B cell (primary cell): ENCODE measurements around the gene C5orf34.

Experiments
- EZH2 ChIP-seq: IDR thresholded peaks from 2 replicates; pipeline ENCODE4 v1.6.1; 2012; ENCODE audit warnings: borderline replicate concordance, low read depth, mild to moderate bottlenecking, moderate library complexity, low read length; ENCODE audit not compliant: insufficient read depth, poor library complexity, severe bottlenecking
- TF ChIP-seq, protein P1 (sequence below): fragments of 200-600 bp; IDR thresholded peaks from one replicate; pipeline ENCODE4 v1.8.0; 2022; ENCODE audit warnings: antibody characterized with exemption, mild to moderate bottlenecking

DNA sequence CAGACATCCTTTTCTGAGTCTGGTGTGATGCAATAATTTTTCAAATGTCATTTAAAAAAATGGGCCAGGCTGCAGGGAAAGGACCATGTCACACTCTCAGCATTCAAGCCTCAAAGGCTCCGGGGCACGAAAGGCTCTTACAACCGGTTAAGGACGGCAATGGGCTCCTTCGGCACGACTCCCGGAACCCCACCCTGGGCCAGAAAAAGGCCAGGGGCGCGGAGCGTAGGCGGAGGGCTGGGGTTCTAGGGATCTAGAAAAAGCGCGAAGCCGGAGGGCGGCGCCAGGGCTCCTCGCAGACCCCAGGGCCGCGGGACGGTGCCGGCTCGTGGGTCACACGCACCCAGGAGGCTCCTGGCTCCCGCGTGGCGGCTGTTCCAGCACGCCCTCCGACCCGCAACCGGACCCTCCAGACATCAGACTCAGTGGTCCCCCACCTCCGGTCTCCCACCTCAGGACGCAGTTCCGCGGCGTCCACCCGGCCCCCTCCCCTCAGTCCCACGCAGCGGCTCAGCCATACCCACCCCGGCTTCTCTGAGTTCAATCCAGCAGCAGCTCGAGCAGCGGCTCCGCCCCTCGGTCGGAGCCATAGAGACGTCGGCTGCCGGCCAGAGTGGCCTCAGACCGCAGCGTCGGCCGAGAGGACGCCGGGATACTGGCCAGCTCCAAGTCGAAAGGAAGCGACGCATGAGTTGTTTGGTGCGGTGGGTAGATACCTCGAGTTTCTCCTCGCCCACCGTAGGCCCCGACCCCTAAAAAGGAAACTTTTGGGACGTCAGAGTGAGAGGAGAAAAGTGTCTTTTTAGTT, 31.4 kb downstream of the C5orf34 start, which contains the start of gene TMEM267:
- TF ChIP-seq, protein P1, sequence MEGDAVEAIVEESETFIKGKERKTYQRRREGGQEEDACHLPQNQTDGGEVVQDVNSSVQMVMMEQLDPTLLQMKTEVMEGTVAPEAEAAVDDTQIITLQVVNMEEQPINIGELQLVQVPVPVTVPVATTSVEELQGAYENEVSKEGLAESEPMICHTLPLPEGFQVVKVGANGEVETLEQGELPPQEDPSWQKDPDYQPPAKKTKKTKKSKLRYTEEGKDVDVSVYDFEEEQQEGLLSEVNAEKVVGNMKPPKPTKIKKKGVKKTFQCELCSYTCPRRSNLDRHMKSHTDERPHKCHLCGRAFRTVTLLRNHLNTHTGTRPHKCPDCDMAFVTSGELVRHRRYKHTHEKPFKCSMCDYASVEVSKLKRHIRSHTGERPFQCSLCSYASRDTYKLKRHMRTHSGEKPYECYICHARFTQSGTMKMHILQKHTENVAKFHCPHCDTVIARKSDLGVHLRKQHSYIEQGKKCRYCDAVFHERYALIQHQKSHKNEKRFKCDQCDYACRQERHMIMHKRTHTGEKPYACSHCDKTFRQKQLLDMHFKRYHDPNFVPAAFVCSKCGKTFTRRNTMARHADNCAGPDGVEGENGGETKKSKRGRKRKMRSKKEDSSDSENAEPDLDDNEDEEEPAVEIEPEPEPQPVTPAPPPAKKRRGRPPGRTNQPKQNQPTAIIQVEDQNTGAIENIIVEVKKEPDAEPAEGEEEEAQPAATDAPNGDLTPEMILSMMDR = no peak
- no peak for TF ChIP-seq EZH2
